ENCODE measurements around the gene POU2F2.

DNA sequence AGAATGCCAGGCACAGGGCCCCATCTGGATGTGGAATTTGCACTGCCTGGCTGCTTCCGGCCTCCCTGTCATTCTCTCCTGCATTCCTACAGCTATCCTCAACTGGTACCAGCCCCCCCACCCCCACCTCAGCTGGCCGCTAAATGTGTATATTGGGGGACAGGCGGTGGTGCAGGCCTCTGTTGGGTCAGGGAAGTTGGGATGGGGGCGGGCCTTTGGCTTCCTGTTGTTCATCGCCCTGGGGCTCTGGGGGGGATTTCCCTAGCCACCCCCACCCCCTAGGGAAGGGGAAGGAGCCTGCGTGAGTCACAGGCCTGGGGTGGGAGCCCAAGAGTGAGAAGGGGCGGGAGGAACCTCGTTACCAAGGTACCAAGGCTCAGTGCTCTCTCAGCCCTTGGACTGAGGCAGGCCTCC, 10.6 kb downstream of the POU2F2 start:
- no peak for TF ChIP-seq EZH2 (IDR thresholded peaks at IDR 0.05)
- no peak for TF ChIP-seq POLR2AphosphoS5 (IDR thresholded peaks at IDR 0.05; ENCODE audit: borderline replicate concordance, low read depth, low read length)
